GM10248 (cell line): ENCODE data around the gene HACL1.

Experiments used
- CTCF ChIA-PET: fragments of 300-600 bp; sonication (Branson Sonifier 250); formaldehyde crosslinking; extraction: SDS; loops from one replicate; lab custom pipeline; 2021; ENCODE audit warnings: antibody characterized with exemption; lab: Yijun Ruan, JAX
- POLR2A ChIA-PET: fragments of 350-650 bp; sonication (Branson Sonifier 250); formaldehyde crosslinking; extraction: SDS; loops from one replicate; lab custom pipeline; 2020; ENCODE audit warnings: antibody characterized with exemption; lab: Yijun Ruan, JAX
- DNase-seq: peaks from one replicate; pipeline ENCODE4 v3.0.0; 2012; ENCODE audit errors: extremely low spot score
- TF ChIP-seq, protein P1 (sequence below): IDR thresholded peaks from 2 replicates; pipeline ENCODE4 v1.5.1; 2012; ENCODE audit warnings: mild to moderate bottlenecking, low read depth; ENCODE audit errors: extremely low read depth, missing control alignments, control extremely low read depth

Gene HACL1

DNA sequence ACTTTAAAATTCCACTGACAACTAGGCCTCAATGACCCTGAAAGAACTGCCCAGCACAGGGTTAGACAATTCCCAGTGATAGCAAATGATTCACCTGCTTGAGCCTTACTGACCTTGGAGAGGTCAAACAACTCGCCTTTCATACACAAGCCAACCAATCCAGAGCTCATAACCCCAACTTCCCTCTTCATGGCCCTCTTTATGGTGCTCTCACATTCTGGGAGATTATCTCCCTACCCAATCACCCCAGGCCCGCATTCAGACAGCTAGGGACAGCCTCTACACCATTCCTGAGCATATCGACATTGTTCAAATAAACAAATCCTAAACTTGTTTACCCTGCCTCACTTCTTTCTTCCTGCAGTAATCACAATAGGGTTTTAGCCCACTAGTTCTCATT, 47.6 kb downstream of the HACL1 start:
- TF ChIP-seq, protein P1, sequence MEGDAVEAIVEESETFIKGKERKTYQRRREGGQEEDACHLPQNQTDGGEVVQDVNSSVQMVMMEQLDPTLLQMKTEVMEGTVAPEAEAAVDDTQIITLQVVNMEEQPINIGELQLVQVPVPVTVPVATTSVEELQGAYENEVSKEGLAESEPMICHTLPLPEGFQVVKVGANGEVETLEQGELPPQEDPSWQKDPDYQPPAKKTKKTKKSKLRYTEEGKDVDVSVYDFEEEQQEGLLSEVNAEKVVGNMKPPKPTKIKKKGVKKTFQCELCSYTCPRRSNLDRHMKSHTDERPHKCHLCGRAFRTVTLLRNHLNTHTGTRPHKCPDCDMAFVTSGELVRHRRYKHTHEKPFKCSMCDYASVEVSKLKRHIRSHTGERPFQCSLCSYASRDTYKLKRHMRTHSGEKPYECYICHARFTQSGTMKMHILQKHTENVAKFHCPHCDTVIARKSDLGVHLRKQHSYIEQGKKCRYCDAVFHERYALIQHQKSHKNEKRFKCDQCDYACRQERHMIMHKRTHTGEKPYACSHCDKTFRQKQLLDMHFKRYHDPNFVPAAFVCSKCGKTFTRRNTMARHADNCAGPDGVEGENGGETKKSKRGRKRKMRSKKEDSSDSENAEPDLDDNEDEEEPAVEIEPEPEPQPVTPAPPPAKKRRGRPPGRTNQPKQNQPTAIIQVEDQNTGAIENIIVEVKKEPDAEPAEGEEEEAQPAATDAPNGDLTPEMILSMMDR, result no peak
- ChIA-PET CTCF (interaction anchor here (2.2 kb wide), 1 partner anchor 11 kb away, joined by 7 read pairs; no protein-coding TSS in a partner anchor), POLR2A (no interaction called here)
- no peak for DNase-seq

GRCh38 chr3:15551902-15552301, 49.5 kb downstream of the HACL1 start:
- POLR2A ChIA-PET, result no interaction called here
- CTCF ChIA-PET, result interaction anchor here (2.2 kb wide), 1 partner anchor 9 kb away, joined by 7 read pairs; no protein-coding TSS in a partner anchor
- no peak for DNase-seq
- TF ChIP-seq, protein P1, result no peak

DNA sequence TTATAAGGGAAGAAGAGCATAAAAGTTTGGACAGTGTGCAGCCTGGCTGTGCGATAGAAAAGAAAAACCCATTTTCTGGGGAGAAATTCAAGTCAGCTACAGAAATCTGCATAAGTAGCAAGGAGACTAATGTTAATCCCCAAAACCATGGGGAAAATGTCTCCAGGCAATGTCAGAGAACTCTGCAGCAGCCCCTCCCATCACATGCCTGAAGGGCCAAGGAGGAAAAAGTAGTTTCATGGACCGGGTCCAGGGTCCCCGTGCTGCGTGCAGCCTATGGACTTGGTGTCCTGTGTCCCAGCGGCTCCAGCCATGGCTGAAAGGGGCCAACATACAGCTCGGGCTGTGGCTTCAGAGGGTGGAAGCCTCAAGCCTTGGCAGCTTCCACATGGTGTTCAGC, 51.5 kb downstream of the HACL1 start:
- TF ChIP-seq, protein P1, result no peak
- no peak for DNase-seq
- ChIA-PET POLR2A (no interaction called here), CTCF (no interaction called here)

DNA sequence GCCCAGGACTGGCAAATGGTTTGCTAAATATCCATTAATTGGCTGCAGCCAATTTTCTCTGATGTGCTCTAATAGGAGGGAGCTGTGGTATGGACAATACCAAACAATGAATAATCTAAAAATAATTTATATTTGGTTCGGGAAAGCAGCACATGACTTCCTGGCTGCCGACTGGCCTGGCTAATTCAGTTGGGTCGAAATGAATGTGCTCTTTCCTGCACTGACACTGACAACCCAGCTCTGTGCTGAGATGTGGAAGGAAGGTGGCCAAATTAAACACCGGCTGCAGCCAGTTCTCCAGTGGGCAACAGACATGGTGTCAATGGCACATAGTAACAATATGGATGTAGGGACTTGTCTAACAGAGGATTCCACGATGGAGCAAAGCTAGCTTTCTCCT, 58.8 kb downstream of the HACL1 start:
- TF ChIP-seq, protein P1, result no peak
- no peak for DNase-seq
- CTCF ChIA-PET, result interaction anchor here (1.2 to 2.7 kb wide), 4 partner anchors 10 to 15 kb away, joined by 4 to 16 read pairs (median 6); no protein-coding TSS in a partner anchor
- POLR2A ChIA-PET, result no interaction called here

GRCh38 chr3:15541371-15541770, 60.0 kb downstream of the HACL1 start:
- POLR2A ChIA-PET, result no interaction called here

DNA sequence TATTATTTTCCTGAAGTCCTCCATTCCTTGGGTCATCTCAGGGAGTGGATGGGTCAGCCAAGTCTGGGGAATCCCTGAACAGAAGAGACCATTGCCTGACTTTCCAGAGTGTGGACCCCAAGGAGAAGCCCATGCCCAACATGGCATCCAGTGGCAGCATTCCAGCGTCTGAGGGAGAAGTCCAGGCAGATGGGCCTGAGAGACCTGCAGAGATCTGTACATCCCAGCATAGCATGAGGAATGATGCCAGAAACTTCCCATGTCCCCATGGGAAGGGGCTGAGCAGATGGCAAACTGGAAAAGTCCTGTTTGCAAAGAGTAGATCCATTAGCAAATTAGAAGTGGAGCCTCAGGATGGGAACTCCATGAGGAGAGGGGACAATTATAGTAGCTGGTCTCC, 62.3 kb downstream of the HACL1 start:
- CTCF ChIA-PET, result no interaction called here
- POLR2A ChIA-PET, result no interaction called here
- TF ChIP-seq, protein P1, result no peak
- DNase-seq, result no peak

More at GRCh38 chr3:15541371-15541770, 60.0 kb downstream of the HACL1 start:
- no peak for DNase-seq
- CTCF ChIA-PET, result interaction anchor here (1.4 to 2.7 kb wide), 3 partner anchors 14 to 24 kb away, joined by 3 to 16 read pairs (median 6); no protein-coding TSS in a partner anchor
- TF ChIP-seq, protein P1, result no peak
